ENCODE measurements around the gene SPAG16.

GRCh38 chr2:213476641-213477040 lies 192.4 kb downstream of the SPAG16 start:
- TF ChIP-seq CTCF (IDR thresholded peaks at IDR 0.05) (no peak), USF1 (IDR thresholded peaks at IDR 0.05; ENCODE audit: borderline replicate concordance, low read depth) (no peak), MAX (IDR thresholded peaks at IDR 0.05; ENCODE audit: low read depth) (no peak), EZH2phosphoT487 (IDR thresholded peaks at IDR 0.05; ENCODE audit: borderline replicate concordance, low read depth) (no peak), NFIC (IDR thresholded peaks at IDR 0.05; ENCODE audit: borderline replicate concordance) (no peak), PBX3 (IDR thresholded peaks at IDR 0.05) (no peak), YY1 (IDR thresholded peaks at IDR 0.05; ENCODE audit: low read depth) (no peak), EP300 (IDR thresholded peaks at IDR 0.05; ENCODE audit: borderline replicate concordance in 1 of 2, low read depth in 1 of 2, low read length in 1 of 2) (no peak), RAD21 (IDR thresholded peaks at IDR 0.05; ENCODE audit: low read length) (no peak), REST (IDR thresholded peaks at IDR 0.05; ENCODE audit: low read depth, low read length) (no peak), SMC3 (IDR thresholded peaks at IDR 0.05; ENCODE audit: low read depth, low read length) (no peak), FOXM1 (IDR thresholded peaks at IDR 0.05; ENCODE audit: low read depth) (no peak), CHD2 (IDR thresholded peaks at IDR 0.05; ENCODE audit: low read length, partially characterized antibody) (no peak)
